KMS-11 (cell line): ENCODE data around the gene TRRAP.

Experiments used
- H2AFZ ChIP-seq: fragments of 200-600 bp; sonication (generic); 2 replicates; pipeline ENCODE4 v1.6.1; 2016; ENCODE audit warnings: antibody characterized with exemption, mixed run types, low read depth
- H3K27ac ChIP-seq: fragments of 200-600 bp; sonication (generic); 2 replicates; pipeline ENCODE4 v1.6.1; 2016; ENCODE audit warnings: mild to moderate bottlenecking, mixed run types
- H3K27me3 ChIP-seq: fragments of 200-600 bp; sonication (generic); 2 replicates; pipeline ENCODE4 v1.6.1; 2017; ENCODE audit warnings: mild to moderate bottlenecking, low read depth, mixed run types, moderate library complexity; ENCODE audit not compliant: insufficient read depth
- H3K36me3 ChIP-seq: fragments of 200-600 bp; sonication (generic); 2 replicates; pipeline ENCODE4 v1.6.1; 2017; ENCODE audit warnings: mild to moderate bottlenecking, mixed run types; ENCODE audit not compliant: insufficient read depth
- H3K4me1 ChIP-seq: fragments of 200-600 bp; sonication (generic); 2 replicates; pipeline ENCODE4 v1.6.1; 2016; ENCODE audit warnings: mild to moderate bottlenecking, low read depth, mixed run types; ENCODE audit not compliant: poor library complexity, severe bottlenecking
- H3K4me2 ChIP-seq: fragments of 200-600 bp; sonication (generic); 2 replicates; pipeline ENCODE4 v1.7.0; 2016; ENCODE audit warnings: mild to moderate bottlenecking, mixed run types
- H3K4me3 ChIP-seq: fragments of 200-600 bp; sonication (generic); IDR thresholded peaks from 2 replicates; pipeline ENCODE4 v1.6.1; 2017; ENCODE audit warnings: low read depth, low read length, mixed read lengths; ENCODE audit not compliant: insufficient read depth
- H3K79me2 ChIP-seq: fragments of 200-600 bp; sonication (generic); 2 replicates; pipeline ENCODE4 v1.6.1; 2016; ENCODE audit warnings: low read depth, mixed run types; ENCODE audit not compliant: insufficient read depth
- H3K9ac ChIP-seq: fragments of 200-600 bp; sonication (generic); 2 replicates; pipeline ENCODE4 v1.6.1; 2016; ENCODE audit warnings: mild to moderate bottlenecking, mixed run types
- H4K20me1 ChIP-seq: fragments of 200-600 bp; sonication (generic); 2 replicates; pipeline ENCODE4 v1.6.1; 2016; ENCODE audit warnings: mild to moderate bottlenecking, mixed run types; ENCODE audit not compliant: insufficient read depth
- TF ChIP-seq, protein P1 (sequence below): fragments of 200-600 bp; sonication (generic); conservative IDR thresholded peaks from 2 replicates; pipeline ENCODE4 v1.6.1; 2017; ENCODE audit warnings: low read depth, mild to moderate bottlenecking, antibody characterized with exemption, low read length, moderate library complexity, mixed read lengths

Gene TRRAP

DNA sequence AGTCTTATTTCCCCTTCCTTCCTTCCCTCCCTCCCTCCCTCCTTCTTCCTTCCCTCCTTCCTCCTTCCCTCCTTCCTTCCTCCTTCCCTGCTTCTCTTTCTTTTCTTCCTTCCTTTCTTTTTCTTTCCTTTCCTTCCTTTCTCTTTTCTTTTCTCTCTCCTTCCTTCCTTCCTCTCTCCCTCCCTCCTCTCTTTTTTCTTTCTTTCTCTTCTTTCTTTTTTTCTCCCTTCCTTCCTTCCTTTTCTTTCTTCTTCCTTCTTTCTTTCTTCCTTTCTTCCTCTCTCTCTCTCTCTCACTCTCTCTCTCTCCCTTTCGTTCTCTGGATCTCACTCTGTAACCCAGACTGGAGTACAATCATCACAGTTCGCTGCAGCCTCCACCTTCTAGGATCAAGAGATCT is 14.7 kb upstream of the TRRAP start:
- Histone ChIP-seq H3K4me1 (no peaks in the 10 kb centered on the region), H3K4me2 (no peak overlapping the region), H2AFZ (no peak overlapping the region), H3K27ac (no peak overlapping the region), H3K4me3 (no peak overlapping the region), H3K27me3 (no peaks in the 10 kb centered on the region), H3K36me3 (no peaks in the 10 kb centered on the region), H3K79me2 (no peaks in the 10 kb centered on the region), H3K9ac (no peak overlapping the region), H4K20me1 (no peaks in the 10 kb centered on the region)
- TF ChIP-seq, protein P1, sequence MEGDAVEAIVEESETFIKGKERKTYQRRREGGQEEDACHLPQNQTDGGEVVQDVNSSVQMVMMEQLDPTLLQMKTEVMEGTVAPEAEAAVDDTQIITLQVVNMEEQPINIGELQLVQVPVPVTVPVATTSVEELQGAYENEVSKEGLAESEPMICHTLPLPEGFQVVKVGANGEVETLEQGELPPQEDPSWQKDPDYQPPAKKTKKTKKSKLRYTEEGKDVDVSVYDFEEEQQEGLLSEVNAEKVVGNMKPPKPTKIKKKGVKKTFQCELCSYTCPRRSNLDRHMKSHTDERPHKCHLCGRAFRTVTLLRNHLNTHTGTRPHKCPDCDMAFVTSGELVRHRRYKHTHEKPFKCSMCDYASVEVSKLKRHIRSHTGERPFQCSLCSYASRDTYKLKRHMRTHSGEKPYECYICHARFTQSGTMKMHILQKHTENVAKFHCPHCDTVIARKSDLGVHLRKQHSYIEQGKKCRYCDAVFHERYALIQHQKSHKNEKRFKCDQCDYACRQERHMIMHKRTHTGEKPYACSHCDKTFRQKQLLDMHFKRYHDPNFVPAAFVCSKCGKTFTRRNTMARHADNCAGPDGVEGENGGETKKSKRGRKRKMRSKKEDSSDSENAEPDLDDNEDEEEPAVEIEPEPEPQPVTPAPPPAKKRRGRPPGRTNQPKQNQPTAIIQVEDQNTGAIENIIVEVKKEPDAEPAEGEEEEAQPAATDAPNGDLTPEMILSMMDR: no peak

DNA sequence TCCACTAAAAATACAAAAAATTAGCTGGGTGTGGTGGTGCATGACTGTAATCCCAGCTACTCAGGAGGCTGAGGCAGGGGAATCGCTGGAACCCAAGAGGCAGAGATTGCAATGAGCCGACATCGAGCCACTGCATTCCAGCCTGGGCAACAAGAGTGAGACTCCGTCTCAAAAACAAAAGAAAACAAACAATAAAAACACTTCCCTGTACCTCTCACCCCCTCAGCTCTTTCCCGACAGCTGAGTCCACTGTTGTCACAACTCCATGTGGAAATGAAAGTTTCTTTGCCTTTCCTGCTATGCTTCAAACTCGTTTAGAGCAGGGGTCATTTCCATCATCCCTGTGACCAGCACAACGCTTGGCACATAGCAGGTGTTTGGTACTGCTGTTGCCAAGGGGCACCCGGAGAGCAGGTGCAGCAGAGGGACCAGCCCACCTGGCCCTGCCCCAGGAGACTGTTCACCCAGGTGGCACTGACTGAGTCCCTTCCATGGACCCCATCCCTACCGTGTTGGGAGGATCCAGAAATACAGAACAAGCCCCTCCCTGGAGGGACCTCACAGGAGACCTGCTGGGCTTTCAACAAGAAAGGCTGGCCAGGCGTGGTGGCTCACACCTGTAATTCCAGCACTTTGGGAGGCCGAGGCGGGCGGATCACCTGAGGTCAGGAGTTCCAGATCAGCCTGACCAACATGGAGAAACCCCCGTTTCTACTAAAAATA is 13.4 kb upstream of the TRRAP start:
- no peaks in the 10 kb centered on the region for H4K20me1 ChIP-seq
- no peak overlapping the region for H3K4me2 ChIP-seq

DNA sequence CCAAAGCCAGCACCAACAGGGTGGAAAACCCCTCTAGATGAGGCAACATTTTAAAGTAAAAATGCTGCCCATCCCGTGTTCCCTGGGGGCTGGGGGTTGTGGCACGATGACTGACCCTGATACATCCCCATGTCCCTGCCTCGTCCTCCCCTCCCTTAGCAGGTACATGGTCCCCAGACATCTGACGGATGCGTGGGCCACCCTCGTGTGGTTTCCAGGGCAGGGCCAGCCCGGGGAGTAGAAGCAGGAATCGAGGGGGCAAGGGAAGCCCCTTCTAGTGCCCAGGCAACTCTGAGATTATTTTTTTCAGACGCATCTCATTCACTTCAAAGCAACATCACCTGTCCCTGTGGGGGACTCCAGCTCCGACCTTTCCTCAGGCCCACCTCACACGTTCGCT is 12.0 kb upstream of the TRRAP start:
- H3K27me3 ChIP-seq: no peaks in the 10 kb centered on the region
- H3K9ac ChIP-seq: no peak overlapping the region
- no peaks in the 10 kb centered on the region for H3K4me1 ChIP-seq
- no peak overlapping the region for H2AFZ ChIP-seq
- H3K79me2 ChIP-seq: no peaks in the 10 kb centered on the region
- no peak overlapping the region for H3K27ac ChIP-seq
- H3K36me3 ChIP-seq: no peaks in the 10 kb centered on the region
- TF ChIP-seq, protein P1: no peak
- H4K20me1 ChIP-seq: no peaks in the 10 kb centered on the region
- H3K4me2 ChIP-seq: no peak overlapping the region
- no peak overlapping the region for H3K4me3 ChIP-seq

More for the DNA sequence above, 13.4 kb upstream of the TRRAP start:
- TF ChIP-seq, protein P1: no peak
- no peak overlapping the region for H3K4me3 ChIP-seq
- H3K79me2 ChIP-seq: no peaks in the 10 kb centered on the region
- H3K4me1 ChIP-seq: no peaks in the 10 kb centered on the region
- H3K36me3 ChIP-seq: no peaks in the 10 kb centered on the region
- no peak overlapping the region for H3K27ac ChIP-seq
- H3K27me3 ChIP-seq: no peaks in the 10 kb centered on the region
- H2AFZ ChIP-seq: no peak overlapping the region
- H3K9ac ChIP-seq: no peak overlapping the region

DNA sequence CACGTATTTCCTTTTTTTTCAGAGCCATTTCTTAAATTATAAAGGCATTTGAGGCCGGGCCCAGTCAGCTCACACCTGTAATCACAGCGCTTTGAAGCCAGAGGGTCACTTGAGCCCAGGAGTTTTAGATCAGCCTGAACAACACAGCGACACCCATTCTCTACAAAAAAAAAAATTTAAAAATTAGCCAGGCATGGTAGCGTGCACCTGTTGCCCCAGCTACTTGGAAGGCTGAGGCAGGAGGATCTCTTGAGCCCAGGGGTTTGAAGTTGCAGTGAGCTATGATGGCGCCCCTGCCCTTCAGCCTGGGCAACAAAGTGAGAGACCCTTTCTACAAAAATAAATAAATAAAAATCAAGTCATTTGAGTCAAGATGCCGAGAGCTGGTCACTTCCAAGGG is 11.6 kb upstream of the TRRAP start:
- no peaks in the 10 kb centered on the region for H4K20me1 ChIP-seq
- no peaks in the 10 kb centered on the region for H3K4me1 ChIP-seq
- H3K4me2 ChIP-seq: no peak overlapping the region
- H3K4me3 ChIP-seq: no peak overlapping the region
- H3K36me3 ChIP-seq: no peaks in the 10 kb centered on the region
- H2AFZ ChIP-seq: no peak overlapping the region
- H3K79me2 ChIP-seq: no peaks in the 10 kb centered on the region
- no peak overlapping the region for H3K9ac ChIP-seq
- TF ChIP-seq, protein P1: no peak
- H3K27ac ChIP-seq: no peak overlapping the region
- H3K27me3 ChIP-seq: no peaks in the 10 kb centered on the region
